ENCODE results near the gene GRIK5.
"Not testable (repeated sequence)": the region's sequence is repeated elsewhere in the genome, so short reads cannot be mapped to it uniquely, and the experiment has no call there.

GRIK5 gene

GRCh38 chr19:42006569-42006968, 63.4 kb downstream of the GRIK5 start:
- no peak for DNase-seq

GRCh38 chr19:42005504-42005903, 64.5 kb downstream of the GRIK5 start:
- no peak for DNase-seq

- DNase-seq: no peak
Measured at GRCh38 chr19:42003506-42004294, 66.3 kb downstream of the GRIK5 start.

- no peak for DNase-seq
Measured at GRCh38 chr19:41999878-42000208, 70.2 kb downstream of the GRIK5 start.

GRCh38 chr19:41999071-41999877, 70.7 kb downstream of the GRIK5 start:
- no peak for DNase-seq

- DNase-seq: peak; percentile 23
Measured at GRCh38 chr19:41998246-41999020, 71.6 kb downstream of the GRIK5 start.

- DNase-seq: no peak
Measured at GRCh38 chr19:41997851-41998229, 72.2 kb downstream of the GRIK5 start.

GRCh38 chr19:41997121-41997850, 72.7 kb downstream of the GRIK5 start:
- peak; percentile 23 for DNase-seq

GRCh38 chr19:41995959-41996797, 73.8 kb downstream of the GRIK5 start:
- no peak for DNase-seq

GRCh38 chr19:41994994-41995958, 74.7 kb downstream of the GRIK5 start:
- no peak for DNase-seq

- no peak for DNase-seq
Measured at GRCh38 chr19:41994521-41994971, 75.5 kb downstream of the GRIK5 start.

GRCh38 chr19:41993612-41994483, 76.2 kb downstream of the GRIK5 start, which contains the start of gene ATP1A3:
Gene ATP1A3 (minus strand): TSS chr19:41994230. CDS start chr19:41994076, 154 bp downstream.
- peak; percentile 66 for DNase-seq

- DNase-seq: not testable (repeated sequence)
Measured at GRCh38 chr19:41991925-41992569, 78.0 kb downstream of the GRIK5 start.

- DNase-seq: no peak
Measured at GRCh38 chr19:41991025-41991424, 79.0 kb downstream of the GRIK5 start.

- no peak for DNase-seq
Measured at GRCh38 chr19:41990615-41991014, 79.4 kb downstream of the GRIK5 start.

GRCh38 chr19:41990028-41990427, 80.0 kb downstream of the GRIK5 start:
- no peak for DNase-seq

- no peak for DNase-seq
Measured at GRCh38 chr19:41988947-41989346, 81.1 kb downstream of the GRIK5 start.

GRCh38 chr19:41987141-41987860, 82.7 kb downstream of the GRIK5 start:
- no peak for DNase-seq
